HEK293 (cell line): ENCODE data around the gene TMEM150C.

Source experiments
- CTCF ChIA-PET: fragments of 350-600 bp; formaldehyde crosslinking; extraction: SDS; loops from one replicate; lab custom pipeline; 2021; ENCODE audit warnings: antibody characterized with exemption; lab: Yijun Ruan, JAX
- POLR2A ChIA-PET: fragments of 300-600 bp; formaldehyde crosslinking; extraction: SDS; loops from one replicate; lab custom pipeline; 2020; ENCODE audit warnings: antibody characterized with exemption, inconsistent platforms; lab: Yijun Ruan, JAX
- H3K27ac ChIP-seq: fragments of 200-500 bp; sonication (Bioruptor generic); 2 replicates; pipeline ENCODE4 v1.5.1; 2014; ENCODE audit warnings: low read depth, low read length, control low read depth, inconsistent platforms; ENCODE audit errors: extremely low read depth
- H3K36me3 ChIP-seq, 2 experiments: fragments of 200-500 bp in 1 of 2; sonication (Bioruptor generic) in 1 of 2; 1 replicate in 1 of 2; 2 replicates in 1 of 2; pipeline ENCODE4 v1.5.1; 2014 to 2017; ENCODE audit warnings: inconsistent platforms in 2 of 2, low read length in 2 of 2; ENCODE audit not compliant: control insufficient read depth in 2 of 2, insufficient read depth in 1 of 2
- H3K4me1 ChIP-seq: fragments of 200-500 bp; sonication (Bioruptor generic); 2 replicates; pipeline ENCODE4 v1.5.1; 2014; ENCODE audit warnings: mild to moderate bottlenecking, low read length, inconsistent platforms; ENCODE audit not compliant: control insufficient read depth, insufficient read depth
- H3K4me3 ChIP-seq: 2 replicates; pipeline ENCODE4 v1.5.1; 2011; ENCODE audit warnings: low read depth, mild to moderate bottlenecking, control low read depth, low read length, moderate library complexity
- H3K9me3 ChIP-seq: fragments of 200-500 bp; sonication (Bioruptor generic); 2 replicates; pipeline ENCODE4 v1.5.1; 2014; ENCODE audit warnings: low read depth, low read length, inconsistent platforms; ENCODE audit not compliant: control insufficient read depth, insufficient read depth
- EGR2 ChIP-seq: fragments of 450-650 bp; formaldehyde crosslinking; IDR thresholded peaks from 2 replicates; pipeline ENCODE4 v1.5.1; 2016; ENCODE audit warnings: low read depth, missing biosample characterization, missing genetic modification characterization
- FEZF1 ChIP-seq: fragments of 450-650 bp; formaldehyde crosslinking; IDR thresholded peaks from 2 replicates; pipeline ENCODE4 v1.5.1; 2016; ENCODE audit warnings: missing biosample characterization, missing genetic modification characterization
- GLI2 ChIP-seq: fragments of 450-650 bp; formaldehyde crosslinking; IDR thresholded peaks from 2 replicates; pipeline ENCODE4; 2017; ENCODE audit warnings: missing biosample characterization, missing genetic modification characterization, low read depth, borderline replicate concordance
- HOXA7 ChIP-seq: sonication (generic); formaldehyde crosslinking; IDR thresholded peaks from 2 replicates; pipeline ENCODE4 v1.8.1; 2022; ENCODE audit warnings: missing genetic modification reagents, borderline replicate concordance
- MYNN ChIP-seq: fragments of 450-650 bp; formaldehyde crosslinking; IDR thresholded peaks from 2 replicates; pipeline ENCODE4 v1.5.1; 2016; ENCODE audit warnings: missing biosample characterization, missing genetic modification characterization, borderline replicate concordance
- SALL2 ChIP-seq: fragments of 450-650 bp; formaldehyde crosslinking; IDR thresholded peaks from 2 replicates; pipeline ENCODE4 v1.5.0; 2017; ENCODE audit warnings: missing biosample characterization, mild to moderate bottlenecking, missing genetic modification characterization, borderline replicate concordance
- TRIM28 ChIP-seq: IDR thresholded peaks from 2 replicates; pipeline ENCODE4 v1.6.1; 2011; ENCODE audit warnings: low read length, control low read depth, borderline replicate concordance
- YY1 ChIP-seq: fragments of 450-650 bp; formaldehyde crosslinking; IDR thresholded peaks from 2 replicates; pipeline ENCODE4 v1.5.1; 2018; ENCODE audit warnings: missing biosample characterization, missing genetic modification characterization
- ZNF10 ChIP-seq: fragments of 450-650 bp; formaldehyde crosslinking; IDR thresholded peaks from 2 replicates; pipeline ENCODE4 v1.5.1; 2017; ENCODE audit warnings: missing biosample characterization, missing genetic modification characterization
- ZNF24 ChIP-seq: fragments of 450-650 bp; formaldehyde crosslinking; IDR thresholded peaks from 2 replicates; pipeline ENCODE4 v1.5.1; 2016; ENCODE audit warnings: missing biosample characterization, missing genetic modification characterization
- ZNF366 ChIP-seq: fragments of 450-650 bp; formaldehyde crosslinking; conservative IDR thresholded peaks from 2 replicates; pipeline ENCODE4 v1.5.1; 2016; ENCODE audit warnings: missing biosample characterization, missing genetic modification characterization
- ZNF391 ChIP-seq: fragments of 450-650 bp; formaldehyde crosslinking; IDR thresholded peaks from 2 replicates; pipeline ENCODE4 v1.5.1; 2016; ENCODE audit warnings: low read depth, missing biosample characterization, missing genetic modification characterization, borderline replicate concordance
- ZNF514 ChIP-seq: fragments of 450-650 bp; formaldehyde crosslinking; IDR thresholded peaks from 2 replicates; pipeline ENCODE4 v1.5.1; 2016; ENCODE audit warnings: missing biosample characterization, missing genetic modification characterization
- ZNF585B ChIP-seq: fragments of 450-650 bp; formaldehyde crosslinking; IDR thresholded peaks from 2 replicates; pipeline ENCODE4 v1.5.1; 2016; ENCODE audit warnings: missing biosample characterization, missing genetic modification characterization
- ZNF600 ChIP-seq: fragments of 450-650 bp; formaldehyde crosslinking; IDR thresholded peaks from 2 replicates; pipeline ENCODE4 v1.5.1; 2016; ENCODE audit warnings: missing biosample characterization, missing genetic modification characterization
- ZNF621 ChIP-seq: fragments of 450-650 bp; formaldehyde crosslinking; IDR thresholded peaks from 2 replicates; pipeline ENCODE4 v1.5.1; 2017; ENCODE audit warnings: missing biosample characterization, missing genetic modification characterization
- ZNF623 ChIP-seq: fragments of 450-650 bp; formaldehyde crosslinking; IDR thresholded peaks from 2 replicates; pipeline ENCODE4 v1.5.1; 2016; ENCODE audit warnings: missing biosample characterization, missing genetic modification characterization
- ZNF670 ChIP-seq: fragments of 450-650 bp; formaldehyde crosslinking; IDR thresholded peaks from 2 replicates; pipeline ENCODE4 v1.5.1; 2016; ENCODE audit warnings: missing biosample characterization, missing genetic modification characterization, low read depth
- ZNF747 ChIP-seq: fragments of 450-650 bp; formaldehyde crosslinking; IDR thresholded peaks from 2 replicates; pipeline ENCODE4 v1.5.1; 2016; ENCODE audit warnings: missing biosample characterization, missing genetic modification characterization
- ZSCAN30 ChIP-seq: fragments of 450-650 bp; IDR thresholded peaks from 2 replicates; pipeline ENCODE4 v1.5.1; 2018; ENCODE audit warnings: missing biosample characterization, mild to moderate bottlenecking, missing genetic modification characterization, moderate library complexity
- TF ChIP-seq, protein P1 (sequence below): fragments of 450-650 bp; formaldehyde crosslinking; IDR thresholded peaks from 2 replicates; pipeline ENCODE4 v1.5.1; 2016; ENCODE audit warnings: missing biosample characterization, missing genetic modification characterization
- TF ChIP-seq, protein P2 (sequence below): fragments of 450-650 bp; formaldehyde crosslinking; IDR thresholded peaks from 2 replicates; pipeline ENCODE4 v1.5.1; 2017; ENCODE audit warnings: missing biosample characterization, missing genetic modification characterization

The TMEM150C gene

DNA sequence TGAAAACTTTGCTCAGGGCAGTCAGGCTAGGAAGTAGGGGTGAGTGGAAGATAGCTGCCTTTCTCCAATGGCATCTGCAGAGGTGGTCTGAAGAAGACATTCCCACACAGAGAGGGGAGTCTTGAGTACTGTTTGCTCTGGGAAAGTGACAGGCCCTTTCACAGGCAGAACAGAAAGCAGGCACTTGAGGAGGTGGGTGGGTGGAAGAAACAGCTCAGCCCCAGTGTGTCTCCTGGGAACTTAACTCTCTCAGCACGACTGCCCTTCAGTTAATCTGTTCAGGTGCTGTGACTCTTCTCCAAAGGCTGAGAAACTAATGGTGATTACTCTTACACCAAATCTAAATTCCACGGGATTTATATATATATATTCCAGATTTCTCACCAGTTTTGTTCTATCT lies 103.1 kb downstream of the TMEM150C start:
- Histone ChIP-seq H3K9me3 (no peaks in the 10 kb centered on the region), H3K4me3 (no peak overlapping the region), H3K4me1 (no peaks in the 10 kb centered on the region), H3K36me3 (peaks cover 8 to 74% of the 10 kb centered on the region in 2 experiments), H3K27ac (no peak overlapping the region)
- TF ChIP-seq GLI2 (no peak), EGR2 (tag by site-specific recombination) (peak; percentile 44; the same call in 1 of the 2 replicates)
- POLR2A ChIA-PET, result no interaction called here
- CTCF ChIA-PET, result interaction anchor here (0.6 to 1.4 kb wide), 3 partner anchors 14 to 353 kb away, joined by 3 to 4 read pairs (median 3); no protein-coding TSS in a partner anchor

DNA sequence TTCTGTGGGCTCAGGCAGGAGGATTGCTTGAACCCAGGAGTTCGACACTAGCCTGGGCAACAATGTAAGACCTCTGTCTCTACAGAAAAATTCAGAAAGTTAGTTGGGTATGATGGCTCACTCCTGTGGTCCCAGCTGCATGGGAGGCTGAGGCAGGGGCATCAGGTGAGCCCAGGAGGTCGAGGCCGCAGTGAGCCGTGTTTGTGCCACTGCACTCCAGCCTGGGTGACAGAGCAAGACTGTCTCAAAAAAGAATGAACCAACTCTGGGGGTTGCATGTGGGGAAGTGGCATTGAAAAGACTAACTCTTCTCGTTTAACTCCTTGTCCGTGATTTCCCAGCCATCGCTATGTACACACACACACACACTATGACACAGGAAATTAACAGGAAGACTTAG lies 104.5 kb downstream of the TMEM150C start:
- H3K4me1 ChIP-seq, result no peaks in the 10 kb centered on the region
- peaks cover 8 to 76% of the 10 kb centered on the region in 2 experiments for H3K36me3 ChIP-seq
- no peaks in the 10 kb centered on the region for H3K9me3 ChIP-seq
- CTCF ChIA-PET, result no interaction called here
- no peak overlapping the region for H3K27ac ChIP-seq
- POLR2A ChIA-PET, result no interaction called here
- no peak overlapping the region for H3K4me3 ChIP-seq
- TF ChIP-seq ZNF747 (tag by site-specific recombination), result no peak

DNA sequence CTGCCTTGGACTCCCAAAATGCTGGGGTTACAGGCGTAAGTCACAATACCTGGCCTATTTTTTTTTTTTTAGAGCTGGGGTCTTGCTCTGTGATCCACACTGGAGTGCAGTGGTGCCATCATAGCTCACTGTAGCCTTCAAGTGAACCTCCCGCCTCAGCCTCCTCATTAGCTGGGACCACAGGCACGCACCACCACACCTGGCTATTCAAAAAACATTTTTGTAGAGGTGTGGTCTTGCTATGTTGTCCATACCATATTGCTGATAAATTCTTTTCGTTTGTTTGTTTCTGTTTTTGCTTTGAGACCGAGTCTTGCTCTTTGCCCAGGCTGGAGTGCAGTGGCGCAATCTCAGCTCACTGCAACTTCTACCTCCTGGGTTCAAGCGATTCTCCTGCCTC lies 109.8 kb downstream of the TMEM150C start:
- H3K27ac ChIP-seq, result no peak overlapping the region
- no peaks in the 10 kb centered on the region for H3K4me1 ChIP-seq
- H3K36me3 ChIP-seq, result peaks cover 2 to 77% of the 10 kb centered on the region in 2 experiments
- H3K9me3 ChIP-seq, result no peaks in the 10 kb centered on the region
- CTCF ChIA-PET, result interaction anchor here (0.7 kb wide), 1 partner anchor 71 kb away, joined by 4 read pairs; no protein-coding TSS in a partner anchor
- no peak for TF ChIP-seq SALL2 (tag by site-specific recombination)
- no peak for TF ChIP-seq ZNF600 (tag by site-specific recombination)
- no peak for TF ChIP-seq YY1 (tag by site-specific recombination)
- TF ChIP-seq ZNF24 (tag by site-specific recombination), result no peak
- no peak for TF ChIP-seq ZNF391 (tag by site-specific recombination)
- TF ChIP-seq ZNF514 (tag by site-specific recombination), result no peak
- no peak for TF ChIP-seq TRIM28
- no peak for TF ChIP-seq ZSCAN30 (tag by site-specific recombination)
- no peak for TF ChIP-seq FEZF1
- TF ChIP-seq, protein P1, sequence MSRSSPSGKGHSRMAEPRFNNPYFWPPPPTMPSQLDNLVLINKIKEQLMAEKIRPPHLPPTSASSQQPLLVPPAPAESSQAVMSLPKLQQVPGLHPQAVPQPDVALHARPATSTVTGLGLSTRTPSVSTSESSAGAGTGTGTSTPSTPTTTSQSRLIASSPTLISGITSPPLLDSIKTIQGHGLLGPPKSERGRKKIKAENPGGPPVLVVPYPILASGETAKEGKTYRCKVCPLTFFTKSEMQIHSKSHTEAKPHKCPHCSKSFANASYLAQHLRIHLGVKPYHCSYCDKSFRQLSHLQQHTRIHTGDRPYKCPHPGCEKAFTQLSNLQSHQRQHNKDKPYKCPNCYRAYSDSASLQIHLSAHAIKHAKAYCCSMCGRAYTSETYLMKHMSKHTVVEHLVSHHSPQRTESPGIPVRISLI (tag by site-specific recombination), result no peak
- no peak overlapping the region for H3K4me3 ChIP-seq
- POLR2A ChIA-PET, result no interaction called here

DNA sequence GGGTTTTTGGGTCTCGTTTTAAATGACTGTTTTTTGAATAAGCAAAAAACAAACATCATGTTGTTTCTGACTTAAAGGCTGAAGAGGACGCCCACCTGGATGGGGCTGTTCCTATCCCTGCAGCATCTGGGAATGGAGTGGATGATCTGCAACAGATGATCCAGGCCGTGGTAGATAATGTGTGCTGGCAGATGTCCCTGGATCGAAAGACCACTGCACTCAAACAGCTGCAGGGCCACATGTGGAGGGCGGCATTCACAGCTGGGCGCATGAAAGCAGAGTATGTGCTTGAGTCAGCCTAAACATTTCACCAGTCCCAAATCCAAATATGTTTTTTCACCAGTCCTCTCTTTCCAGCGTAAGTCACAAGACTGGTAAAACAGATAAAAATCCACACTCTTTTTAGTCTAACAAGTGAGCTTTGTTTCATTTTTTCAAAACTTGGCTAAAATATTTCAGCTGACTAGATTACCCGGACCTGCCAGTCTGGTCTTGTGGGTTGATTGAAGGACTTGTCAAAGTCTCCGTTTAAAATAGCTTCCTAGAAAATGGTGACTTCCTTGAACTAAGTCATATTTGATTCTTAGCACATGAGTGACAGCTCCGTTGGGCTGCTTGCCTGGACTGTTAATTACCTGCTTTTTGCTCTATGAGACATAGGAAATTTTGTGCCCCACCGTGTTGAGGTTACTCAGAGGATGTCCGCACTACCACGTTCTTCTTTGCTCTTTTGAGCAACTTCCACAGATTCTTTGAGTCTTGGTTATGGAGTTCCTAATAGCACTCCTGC lies 110.6 kb downstream of the TMEM150C start:
- POLR2A ChIA-PET, result no interaction called here
- H3K36me3 ChIP-seq, result peaks cover 0 to 68% of the 10 kb centered on the region in 2 experiments

More for the DNA sequence above, 110.6 kb downstream of the TMEM150C start:
- H3K9me3 ChIP-seq, result no peaks in the 10 kb centered on the region
- H3K4me1 ChIP-seq, result no peaks in the 10 kb centered on the region
- H3K4me3 ChIP-seq, result no peak overlapping the region
- H3K27ac ChIP-seq, result no peak overlapping the region
- no peak for TF ChIP-seq ZNF366
- TF ChIP-seq, protein P2, sequence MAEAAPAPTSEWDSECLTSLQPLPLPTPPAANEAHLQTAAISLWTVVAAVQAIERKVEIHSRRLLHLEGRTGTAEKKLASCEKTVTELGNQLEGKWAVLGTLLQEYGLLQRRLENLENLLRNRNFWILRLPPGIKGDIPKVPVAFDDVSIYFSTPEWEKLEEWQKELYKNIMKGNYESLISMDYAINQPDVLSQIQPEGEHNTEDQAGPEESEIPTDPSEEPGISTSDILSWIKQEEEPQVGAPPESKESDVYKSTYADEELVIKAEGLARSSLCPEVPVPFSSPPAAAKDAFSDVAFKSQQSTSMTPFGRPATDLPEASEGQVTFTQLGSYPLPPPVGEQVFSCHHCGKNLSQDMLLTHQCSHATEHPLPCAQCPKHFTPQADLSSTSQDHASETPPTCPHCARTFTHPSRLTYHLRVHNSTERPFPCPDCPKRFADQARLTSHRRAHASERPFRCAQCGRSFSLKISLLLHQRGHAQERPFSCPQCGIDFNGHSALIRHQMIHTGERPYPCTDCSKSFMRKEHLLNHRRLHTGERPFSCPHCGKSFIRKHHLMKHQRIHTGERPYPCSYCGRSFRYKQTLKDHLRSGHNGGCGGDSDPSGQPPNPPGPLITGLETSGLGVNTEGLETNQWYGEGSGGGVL, result no peak
- TF ChIP-seq ZNF623, result no peak
- no peak for TF ChIP-seq HOXA7 (CRISPR knock-in tag)
- no peak for TF ChIP-seq ZNF670 (tag by site-specific recombination)
- no peak for TF ChIP-seq MYNN (tag by site-specific recombination)
- no peak for TF ChIP-seq ZNF621
- TF ChIP-seq ZNF10 (tag by site-specific recombination), result no peak
- TF ChIP-seq ZNF585B (tag by site-specific recombination), result no peak
- CTCF ChIA-PET, result interaction anchor here (0.7 kb wide), 1 partner anchor 12 kb away, joined by 3 read pairs; no protein-coding TSS in a partner anchor
